ENCODE data around the gene EVL.

EVL gene

DNA sequence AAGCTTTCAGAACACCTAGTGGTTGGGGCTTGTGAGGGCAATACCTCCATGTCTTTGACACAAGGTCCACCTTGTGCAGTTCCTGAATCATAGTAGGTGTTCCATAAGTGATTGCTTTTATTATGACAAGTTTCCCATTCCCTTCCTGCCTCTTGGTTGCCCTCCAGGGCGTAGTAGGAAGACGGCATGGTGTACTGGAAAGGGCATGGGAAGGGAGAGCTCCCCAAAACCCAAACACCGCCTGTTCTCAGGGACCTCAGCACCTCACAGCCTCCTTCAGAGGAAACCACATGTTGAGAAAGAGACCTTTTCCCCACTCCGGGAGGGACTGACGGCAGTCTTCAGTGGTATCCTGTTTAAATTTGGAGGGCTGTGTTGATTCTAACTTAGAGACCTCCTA lies 21.1 kb downstream of the EVL start:
- peak; percentile 56 for DNase-seq

DNA sequence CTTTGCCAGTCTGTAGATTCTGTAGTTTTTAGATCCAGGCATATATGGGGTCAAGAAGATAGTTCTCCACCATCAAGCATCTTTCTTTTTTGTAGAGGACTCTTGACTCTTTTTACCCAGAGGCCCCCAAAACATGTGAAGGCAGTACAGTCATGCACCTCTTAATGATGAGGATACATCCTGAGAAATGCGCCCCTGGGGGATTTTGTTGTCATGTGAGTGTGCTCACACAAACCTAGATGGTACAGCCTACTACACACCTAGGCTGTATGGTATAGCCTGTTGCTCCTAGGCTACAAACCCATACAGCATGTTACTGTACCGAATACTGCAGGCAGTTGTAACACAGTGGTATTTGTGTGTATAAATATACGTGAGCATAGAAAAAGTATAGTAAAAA lies 23.0 kb downstream of the EVL start:
- DNase-seq: peak; percentile 52

DNA sequence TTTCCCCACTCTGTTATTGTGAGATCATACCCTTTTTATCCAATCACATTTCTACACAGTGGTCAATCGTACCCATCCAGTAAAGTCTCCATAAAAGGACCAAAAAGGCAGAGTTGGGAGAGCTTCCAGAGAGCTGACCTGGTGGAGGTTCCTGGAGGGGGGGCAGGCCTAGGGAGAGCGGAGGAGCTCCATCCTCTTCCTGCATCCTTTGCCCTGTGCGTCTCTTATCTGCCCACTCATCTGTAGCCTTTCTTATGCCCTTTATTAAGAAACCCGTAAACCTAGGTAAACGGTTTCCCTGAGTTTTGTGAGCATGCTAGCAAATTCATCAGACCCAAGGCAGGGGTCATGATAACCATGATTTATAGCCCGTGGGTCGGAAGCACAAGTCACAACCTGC lies 26.2 kb downstream of the EVL start:
- DNase-seq: peak; percentile 54

DNA sequence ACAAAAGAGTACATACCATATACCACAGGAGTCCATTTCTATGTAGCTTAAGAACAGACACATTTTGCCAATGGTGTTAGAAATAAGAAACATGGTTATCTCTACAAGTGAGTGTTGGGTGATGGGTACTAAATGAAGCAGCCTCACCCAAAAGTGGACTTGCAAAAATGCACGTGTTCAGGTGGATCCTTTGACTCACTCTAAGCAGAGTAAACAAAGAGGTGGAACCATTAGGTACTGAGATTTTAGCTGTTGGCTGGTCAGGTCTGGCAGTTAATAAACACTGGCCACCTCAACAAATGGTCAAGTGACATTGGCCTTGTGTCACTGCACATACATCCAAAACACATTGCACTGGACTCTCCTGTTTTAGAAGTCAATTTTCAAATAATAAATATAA lies 27.6 kb downstream of the EVL start:
- peak; percentile 32 for DNase-seq

DNA sequence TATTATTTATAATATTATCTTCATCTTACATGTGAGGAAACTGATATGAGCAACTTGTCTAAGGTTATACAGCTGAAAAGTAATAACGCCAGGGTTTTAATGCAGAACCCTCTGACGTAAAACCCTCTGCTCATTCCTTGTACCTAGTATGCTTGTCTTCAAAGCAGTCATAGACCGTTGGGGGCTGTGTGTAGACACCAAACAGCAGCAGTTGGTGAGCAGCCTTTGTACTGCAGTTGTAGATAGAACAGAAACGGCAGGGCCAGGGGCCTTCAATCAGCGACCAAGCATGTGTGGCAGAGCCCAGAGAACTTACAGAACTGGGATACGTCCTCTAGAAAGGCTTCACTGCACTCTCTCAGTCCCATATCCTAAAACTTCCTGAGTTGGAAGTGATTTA lies 28.1 kb downstream of the EVL start:
- DNase-seq: peak; percentile 61

DNA sequence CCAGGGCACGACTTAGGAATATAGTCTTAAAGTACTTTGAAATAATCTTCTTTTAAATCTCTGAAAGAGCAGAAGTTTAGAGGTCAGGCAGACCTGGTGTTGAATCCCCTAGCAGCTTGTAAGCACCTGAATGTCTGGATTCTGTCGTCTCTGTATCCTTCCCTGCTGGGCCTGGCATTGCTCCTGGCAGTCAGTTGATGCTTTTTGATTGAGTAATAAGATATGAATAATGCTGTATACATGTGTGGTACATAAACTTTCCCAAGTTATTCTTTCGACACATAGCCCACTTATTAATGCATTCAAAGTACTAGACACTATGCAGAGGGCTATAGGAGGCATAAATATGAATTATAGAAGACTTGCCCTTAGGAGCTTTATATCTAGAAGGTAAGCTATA lies 31.4 kb downstream of the EVL start:
- no peak for DNase-seq

DNA sequence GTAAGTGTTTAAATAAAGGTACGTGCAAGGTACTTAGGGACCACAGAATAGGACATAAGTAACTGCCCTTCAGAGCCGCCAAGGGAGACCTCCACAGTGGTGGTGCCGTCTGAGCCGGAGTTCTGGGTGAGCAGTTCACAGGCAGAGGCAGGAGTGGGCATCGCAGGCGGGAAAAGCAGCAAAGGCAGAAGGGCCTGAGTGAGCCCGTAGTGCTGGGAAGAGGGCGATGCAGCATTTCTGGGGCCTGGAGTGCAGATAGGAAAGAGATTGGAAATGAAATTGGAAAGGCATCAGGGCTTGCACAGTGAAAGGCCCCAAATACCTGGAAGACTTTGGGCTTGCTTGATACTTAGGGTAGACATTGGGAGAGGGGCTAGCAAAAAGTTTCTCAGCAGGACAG lies 32.9 kb downstream of the EVL start:
- no peak for DNase-seq

DNA sequence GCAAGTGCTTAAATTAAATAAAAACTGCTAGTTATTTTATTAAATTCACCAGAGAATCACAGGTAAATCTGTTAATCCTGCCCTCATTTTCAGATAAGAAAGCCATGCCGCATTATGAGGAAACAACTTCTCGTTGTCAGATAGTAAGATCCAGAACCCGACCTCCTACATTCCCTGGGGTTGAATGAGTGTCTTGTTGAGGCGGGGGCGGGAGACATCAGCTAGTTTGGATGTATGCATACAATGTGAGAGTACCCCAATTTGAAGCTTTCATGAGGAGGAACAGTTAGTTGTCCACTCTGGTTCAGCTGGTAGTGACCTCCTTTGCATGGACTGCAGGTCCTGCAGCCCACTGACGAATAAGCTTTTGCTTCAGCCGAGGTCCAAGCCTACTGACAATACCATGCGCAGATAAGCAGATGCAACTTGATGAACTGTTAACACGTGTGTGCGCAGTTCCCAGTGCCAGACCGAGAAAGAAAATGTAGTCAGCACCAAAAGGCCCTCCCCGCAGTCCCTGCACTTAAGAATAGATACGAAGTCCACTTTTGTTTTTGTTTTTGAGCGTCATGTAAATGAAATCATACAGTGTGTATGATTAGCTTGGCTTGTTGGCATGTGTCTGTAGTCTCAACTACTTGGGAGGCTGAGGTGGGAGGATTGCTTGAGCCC lies 34.9 kb downstream of the EVL start:
- DNase-seq: no peak

DNA sequence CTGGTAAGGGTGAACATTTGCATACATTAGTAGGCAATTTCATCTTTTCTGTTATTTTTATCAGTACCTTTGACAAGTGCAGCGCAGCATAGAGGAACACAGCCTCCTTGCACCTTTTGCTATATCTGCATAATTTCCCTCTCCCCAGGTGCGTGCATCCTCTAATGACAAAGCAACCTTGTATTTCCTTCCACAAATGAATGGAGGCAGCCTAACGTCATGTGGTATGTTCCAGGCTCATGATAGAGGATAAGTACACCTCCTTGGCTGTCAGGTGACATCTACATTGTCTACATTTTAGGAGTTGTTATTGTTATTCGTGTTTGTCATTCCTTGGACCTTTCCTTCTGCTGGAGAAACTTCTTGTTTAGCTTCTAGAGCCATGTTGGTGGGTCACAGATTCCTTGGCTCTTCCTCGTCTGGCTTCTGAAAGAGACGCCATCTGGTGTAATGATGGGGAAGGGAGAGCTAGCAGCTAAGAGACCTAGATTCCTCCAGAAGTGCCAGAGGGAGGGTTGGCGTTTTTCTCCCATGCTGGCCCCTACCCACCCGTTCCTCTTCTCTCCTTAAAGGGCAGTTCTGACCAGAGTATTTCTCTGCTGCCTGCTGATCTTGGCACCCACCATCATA lies 37.0 kb downstream of the EVL start:
- DNase-seq: no peak

DNA sequence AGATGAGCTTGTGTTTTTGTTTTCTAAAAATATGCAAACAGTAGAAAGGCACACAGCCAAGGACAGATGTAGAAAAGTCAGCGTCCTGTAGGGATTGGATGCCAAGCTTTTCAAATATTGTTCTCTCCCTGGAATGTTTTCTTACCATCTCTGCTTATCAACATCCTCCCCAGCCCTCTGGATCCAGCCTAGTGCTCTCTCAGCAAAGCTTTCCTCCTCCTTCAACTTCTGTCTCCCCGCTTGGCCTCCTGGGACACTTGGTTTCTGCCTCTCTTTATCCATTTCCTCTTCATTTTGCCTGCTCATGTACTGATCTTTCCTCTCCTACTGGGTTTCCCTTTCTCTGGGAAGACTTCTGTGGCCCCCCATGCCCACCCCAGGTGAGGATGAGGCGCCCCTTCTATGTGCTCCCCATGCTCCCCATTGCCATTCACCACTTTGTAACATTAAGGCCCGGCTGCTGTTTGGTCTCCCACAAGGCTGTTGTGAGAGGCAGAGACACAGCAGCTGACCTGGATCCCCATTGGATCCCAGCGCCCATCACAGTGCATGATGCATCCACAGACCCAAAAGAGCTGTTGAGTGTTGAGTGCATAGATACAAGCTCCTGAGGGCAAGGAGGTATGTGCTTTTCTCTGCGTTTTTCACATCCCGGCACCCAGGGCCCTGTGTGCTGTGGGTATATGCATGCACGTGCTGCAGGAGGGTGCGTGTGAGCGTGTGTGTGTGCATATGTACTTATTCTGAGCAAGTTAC lies 38.2 kb downstream of the EVL start:
- no peak for DNase-seq

DNA sequence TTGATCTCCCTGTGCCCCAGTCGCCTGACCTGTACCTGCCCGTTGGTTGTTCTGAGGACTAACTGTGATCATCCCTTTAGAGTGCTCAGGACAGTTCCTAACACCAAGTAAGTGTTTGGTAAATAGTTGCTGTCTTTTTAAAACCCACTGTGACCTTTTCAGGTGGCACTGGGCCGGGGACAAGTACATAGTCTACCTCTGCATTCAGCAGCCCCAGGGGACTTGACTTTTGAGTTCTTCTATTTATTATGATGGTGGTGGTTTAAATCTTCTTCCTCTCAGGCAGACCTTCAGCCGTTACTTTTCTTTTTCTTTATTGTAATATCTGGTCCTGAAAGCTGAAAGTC lies 38.8 kb downstream of the EVL start:
- no peak for DNase-seq

DNA sequence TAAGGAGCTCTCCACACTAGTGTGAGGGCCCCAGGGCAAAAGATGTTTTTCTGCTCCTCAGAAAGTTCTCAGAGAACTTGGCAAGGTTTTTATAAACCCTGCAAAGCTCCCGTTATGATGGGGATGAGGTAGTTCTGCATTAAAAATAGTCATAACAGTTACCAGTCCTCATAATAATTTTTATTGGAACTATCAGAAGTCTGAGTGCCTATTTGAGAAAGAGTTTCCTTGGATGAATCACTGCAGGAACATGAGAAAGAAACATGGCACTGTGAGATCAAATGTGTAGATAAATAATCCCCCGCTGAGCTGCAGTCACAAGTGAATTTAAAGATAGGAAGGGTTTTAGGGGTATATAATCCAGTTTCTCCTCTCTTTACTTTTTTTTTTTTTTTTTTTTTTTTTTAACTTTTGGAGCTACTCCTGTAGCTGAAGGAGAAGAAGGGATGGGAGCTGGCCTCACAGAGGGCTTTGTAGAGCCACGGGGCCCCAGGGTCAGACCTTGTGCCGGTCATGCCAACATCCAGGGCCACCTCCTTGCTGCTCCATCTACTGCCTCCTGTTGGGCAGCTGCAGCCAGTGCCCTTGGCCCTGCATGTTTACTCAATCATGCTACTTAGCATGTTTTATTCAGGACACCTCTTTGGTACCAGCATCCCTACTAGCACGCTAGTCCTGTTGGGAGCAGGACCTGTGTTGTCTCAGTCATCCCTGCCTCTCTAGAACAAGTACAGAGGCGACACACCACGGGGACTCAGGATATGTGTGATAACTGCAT lies 39.5 kb downstream of the EVL start:
- no peak for DNase-seq

DNA sequence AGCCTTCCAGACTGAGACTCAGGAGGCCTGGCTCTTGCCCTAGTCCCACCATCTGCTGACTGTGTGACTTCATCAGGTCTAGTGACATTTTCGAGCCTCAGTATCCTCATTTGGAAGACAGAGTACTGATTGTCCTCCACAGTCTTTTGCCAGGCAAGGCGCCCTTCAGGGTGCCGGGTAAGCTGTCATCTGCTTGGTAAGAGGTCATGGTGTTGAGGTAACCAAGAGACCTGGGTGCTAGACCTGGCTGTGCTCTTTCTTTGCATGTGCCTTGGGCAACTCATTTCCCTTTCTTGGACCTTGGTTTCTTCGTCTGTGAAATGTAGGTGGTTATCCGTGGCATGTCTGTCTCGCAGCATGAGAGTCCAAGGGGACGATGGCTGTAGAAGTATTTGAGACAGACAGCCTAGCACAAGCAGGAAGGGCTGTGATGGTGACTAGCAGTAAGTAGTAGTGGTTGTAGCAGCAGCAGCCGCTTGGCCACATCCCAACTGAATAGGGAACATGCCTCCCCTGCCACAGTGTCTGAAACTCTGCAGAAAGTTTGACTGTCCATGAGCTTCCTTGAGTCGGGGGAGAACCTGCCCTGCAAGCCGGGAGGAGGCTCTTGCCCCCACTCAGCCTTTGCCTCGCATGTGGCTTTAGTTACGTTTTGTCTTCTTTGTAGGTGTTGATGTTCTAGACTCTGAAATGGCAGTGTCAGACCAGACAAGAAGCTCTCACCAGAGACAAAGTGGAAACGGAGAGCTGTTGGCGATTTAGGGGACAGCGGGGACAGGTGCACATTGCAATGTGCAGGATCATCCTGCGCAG lies 40.3 kb downstream of the EVL start:
- DNase-seq: peak; percentile 77

DNA sequence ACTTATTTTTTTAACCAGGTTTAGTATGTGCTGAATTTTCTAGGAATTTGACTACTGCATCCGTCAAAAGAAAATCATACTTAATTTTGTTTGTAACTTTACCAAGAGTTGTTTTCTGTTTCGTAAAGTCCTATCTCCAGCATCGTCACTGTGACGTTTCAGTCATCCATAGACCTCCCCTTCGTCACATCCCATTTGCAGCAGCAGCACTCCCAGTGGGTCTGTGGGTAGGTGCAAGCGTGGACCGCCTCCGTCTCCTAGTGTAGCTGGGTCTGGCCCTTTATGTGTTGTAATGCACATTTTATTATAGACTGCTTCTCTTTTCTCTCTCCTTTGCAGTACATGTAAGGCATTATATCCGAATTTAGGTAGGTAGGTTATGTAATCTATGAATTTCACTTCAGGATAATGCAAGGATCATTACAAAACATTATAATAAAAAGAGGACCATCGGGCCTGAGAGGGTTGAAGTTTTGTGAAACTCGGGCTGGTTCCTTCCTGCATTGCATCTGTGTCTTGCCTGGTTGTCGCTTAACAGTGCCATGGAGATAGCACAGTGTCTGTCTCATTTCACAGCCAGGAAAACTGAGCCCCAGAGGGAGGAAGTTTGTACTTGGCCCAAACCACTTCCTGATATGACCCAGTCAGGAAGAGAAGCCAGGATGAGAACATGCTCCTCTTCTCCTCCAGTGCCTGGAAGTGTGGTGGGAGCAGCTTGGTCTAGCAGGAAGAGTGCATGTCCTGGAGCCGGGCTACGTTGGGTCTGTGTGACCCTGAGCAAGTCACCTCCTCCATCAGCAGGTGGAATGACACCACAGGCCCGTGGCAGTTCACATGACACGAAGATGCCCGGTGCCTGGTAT lies 41.3 kb downstream of the EVL start:
- DNase-seq: no peak

DNA sequence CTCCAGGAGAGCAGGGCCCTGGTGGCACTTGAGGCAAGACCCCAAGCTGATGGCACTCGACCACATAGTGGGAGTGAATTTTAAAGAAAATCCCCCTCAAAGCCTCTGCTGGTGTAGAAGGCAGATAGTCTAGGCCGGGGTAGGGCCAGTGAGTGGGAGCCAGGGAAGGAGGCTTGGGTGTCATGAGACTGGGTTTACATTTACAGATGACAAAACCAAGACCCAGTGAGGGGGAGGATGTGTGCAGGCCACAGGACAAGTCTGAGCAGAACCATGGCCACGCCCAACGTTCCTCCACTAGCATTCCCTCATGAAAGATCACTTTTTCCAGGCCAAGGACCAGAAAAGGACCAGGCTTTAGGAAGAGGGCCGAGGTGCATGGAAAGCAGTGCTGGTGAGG lies 42.0 kb downstream of the EVL start:
- DNase-seq: no peak

DNA sequence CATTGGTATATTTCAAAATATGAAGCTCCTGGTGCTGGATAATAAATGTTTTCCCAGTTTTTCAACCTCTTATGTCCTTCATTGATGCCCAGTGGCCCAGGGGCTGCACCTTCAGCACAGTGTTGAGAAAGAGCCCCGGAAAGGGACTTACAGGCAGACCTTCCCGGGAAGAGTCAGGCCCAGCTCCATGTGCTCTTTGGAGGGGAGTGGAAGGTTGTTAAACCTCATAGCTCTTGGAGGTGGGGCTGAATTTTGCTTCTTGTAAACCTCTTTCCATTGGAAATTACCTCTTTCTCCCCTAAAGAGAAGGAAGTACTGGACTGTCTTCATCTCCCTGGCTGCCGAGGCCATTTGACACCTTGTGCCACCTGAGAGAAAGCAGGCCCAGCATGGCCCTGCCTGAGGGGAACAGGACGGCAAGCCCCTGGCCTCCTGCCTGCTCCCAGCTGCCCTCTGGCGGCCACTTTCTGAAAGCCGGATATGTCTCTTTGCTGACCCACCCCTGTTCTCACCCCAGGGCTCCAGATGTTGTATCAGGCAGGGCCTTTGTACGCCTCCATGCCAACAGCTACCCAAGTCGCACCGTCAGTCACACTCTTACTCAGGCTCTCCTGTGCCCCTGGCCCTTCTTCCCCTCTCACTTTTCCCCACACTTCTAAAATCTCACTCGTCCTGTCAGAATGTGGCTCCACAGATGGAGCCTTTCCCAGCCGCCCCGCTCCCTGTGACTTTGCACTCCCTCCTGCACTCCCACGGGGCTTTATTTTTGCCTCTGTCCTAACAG lies 43.0 kb downstream of the EVL start:
- DNase-seq: peak; percentile 96

DNA sequence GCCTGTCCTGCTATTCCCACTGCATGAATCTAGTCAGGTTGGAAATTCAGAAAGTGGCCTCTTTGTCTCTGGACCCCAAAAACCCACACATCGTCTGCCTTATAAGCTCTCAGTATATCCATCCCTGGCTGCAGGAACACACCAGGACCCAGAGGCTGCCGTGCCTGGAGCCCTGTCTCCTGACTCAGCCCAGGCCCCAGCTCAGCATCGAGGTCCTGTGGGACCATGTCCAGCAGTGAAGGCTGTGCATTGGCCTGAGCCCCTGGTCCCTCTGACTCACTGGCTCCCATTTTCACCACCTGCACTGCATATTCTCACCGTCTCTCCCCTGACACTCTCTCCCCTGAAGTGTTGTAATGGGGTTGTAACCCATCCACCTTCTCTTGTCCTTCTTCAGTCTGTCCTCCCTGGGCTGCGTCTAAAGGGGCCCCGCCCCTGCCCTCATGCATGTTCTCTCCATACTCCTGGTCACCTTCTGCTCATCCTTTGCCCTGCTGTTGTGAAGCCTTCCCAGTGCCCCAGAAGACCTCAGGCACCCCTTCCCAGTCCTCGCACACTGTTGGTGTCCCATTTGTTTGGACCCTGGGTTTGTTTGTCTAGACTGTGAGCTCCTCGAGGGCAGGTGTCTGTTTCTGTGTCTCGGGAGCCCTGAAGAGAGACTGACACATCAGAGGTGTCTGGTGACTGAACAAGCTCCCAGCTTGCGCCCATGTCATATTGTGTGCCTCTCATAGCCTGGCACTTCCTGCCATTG lies 43.8 kb downstream of the EVL start:
- DNase-seq: no peak

DNA sequence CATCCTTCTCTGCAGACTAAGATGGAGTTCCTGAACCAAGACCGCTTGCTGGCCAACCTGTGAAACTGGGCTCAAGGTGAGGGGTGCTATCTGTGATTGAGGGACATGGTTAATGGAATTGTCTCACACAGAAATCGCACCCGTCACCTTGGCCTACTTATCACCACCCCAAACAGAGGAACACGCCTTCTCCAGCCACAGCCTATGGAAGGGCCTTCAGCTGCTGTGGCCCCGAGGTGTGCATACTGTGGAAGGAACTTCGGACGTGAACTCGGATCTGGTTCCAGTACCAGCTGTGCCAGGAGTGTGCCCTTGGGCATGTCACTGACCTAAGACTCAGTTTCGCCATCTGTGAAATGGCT lies 44.4 kb downstream of the EVL start:
- DNase-seq: no peak

DNA sequence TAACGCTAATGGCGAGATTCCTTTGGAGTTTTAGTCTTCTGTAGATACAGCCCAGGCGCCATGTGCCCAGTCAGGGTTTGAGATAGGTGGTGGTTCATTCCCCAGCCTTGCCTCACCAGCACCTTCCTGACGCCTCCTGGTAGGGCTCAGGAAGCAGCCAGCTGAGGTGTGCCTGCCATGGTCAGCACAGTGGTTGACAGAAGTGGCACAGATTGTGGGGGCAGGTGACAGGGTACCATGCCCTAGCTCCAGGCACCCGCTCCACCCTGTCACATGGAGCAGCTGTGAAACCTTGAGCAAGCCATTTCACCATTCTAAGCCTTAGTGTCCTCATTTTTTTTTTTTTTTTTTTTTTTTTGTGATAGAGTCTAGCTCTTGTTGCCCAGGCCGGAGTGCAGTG lies 45.6 kb downstream of the EVL start:
- DNase-seq: no peak
